A549 (cell line): ENCODE data around the gene SGO2. TPM values are rescaled to one million over a fixed set of nuclear protein-coding genes. Genes with fewer than 3 reads are reported as not detected.

Experiments
- ATAC-seq, 2 experiments: fragments of 200-7000 bp in 1 of 2; fragments of >200 bp in 1 of 2; cut with Nextera tagmentation in 1 of 2; cut with Tn5 transposase in 1 of 2; 3 replicates each; pipeline versions ENCODE4 v1.8.0 to v1.9.1; 2018 to 2020; ENCODE audit warnings: mild to moderate bottlenecking in 1 of 2, moderate library complexity in 1 of 2
- CTCF ChIA-PET: fragments of 300-600 bp; sonication (Branson Sonifier 250); formaldehyde crosslinking; extraction: SDS; loops from one replicate; lab custom pipeline; 2021; ENCODE audit warnings: antibody characterized with exemption, inconsistent platforms; lab: Yijun Ruan, JAX
- POLR2A ChIA-PET: fragments of 350-600 bp; formaldehyde crosslinking; extraction: SDS; loops from one replicate; lab custom pipeline; 2021; ENCODE audit warnings: antibody characterized with exemption, inconsistent platforms; lab: Yijun Ruan, JAX
- DNase-seq, 2 experiments: peaks; one replicate each; pipeline versions ENCODE4 v3.0.0 to v3.0.0-alpha.2; 2011 to 2016; ENCODE audit warnings: low read depth in 1 of 2, low spot score in 1 of 2
- FAIRE-seq: peaks from 2 replicates; lab custom pipeline; 2011; peaks lifted over from hg19 to GRCh38; lab: Jason Lieb, UNC
- H3K27ac ChIP-seq, 2 experiments: fragments of >200 bp; sonication (Bioruptor Twin); formaldehyde crosslinking; 3 replicates each; pipeline ENCODE4 v1.5.1; 2016 to 2017
- H3K4me1 ChIP-seq: fragments of >200 bp; sonication (Bioruptor Twin); formaldehyde crosslinking; 3 replicates; pipeline ENCODE4 v1.6.1; 2016
- H3K4me2 ChIP-seq: fragments of >200 bp; sonication (Bioruptor Twin); formaldehyde crosslinking; 3 replicates; pipeline ENCODE4 v1.6.1; 2016
- H3K4me3 ChIP-seq: fragments of >200 bp; sonication (Bioruptor Twin); formaldehyde crosslinking; 3 replicates; pipeline ENCODE4 v1.5.1; 2016
- H3K9me3 ChIP-seq: fragments of >200 bp; sonication (Bioruptor Twin); formaldehyde crosslinking; 3 replicates; pipeline ENCODE4 v1.6.1; 2016
- CBX2 ChIP-seq: fragments of 200-600 bp; sonication (generic); IDR thresholded peaks from 2 replicates; pipeline ENCODE4 v1.6.1; 2016; ENCODE audit warnings: low read depth, mild to moderate bottlenecking, borderline replicate concordance
- CBX8 ChIP-seq: fragments of 200-600 bp; sonication (generic); IDR thresholded peaks from 2 replicates; pipeline ENCODE4 v1.6.1; 2016
- CHD2 ChIP-seq: fragments of 150-350 bp; IDR thresholded peaks from 2 replicates; pipeline ENCODE4 v1.6.1; 2014; ENCODE audit warnings: low read length; ENCODE audit not compliant: partially characterized antibody
- GATA3 ChIP-seq: IDR thresholded peaks from 2 replicates; pipeline ENCODE4 v1.6.1; 2012; ENCODE audit warnings: borderline replicate concordance
- HOXB5 ChIP-seq: fragments of 250-450 bp; sonication (Bioruptor Pico); IDR thresholded peaks from 2 replicates; pipeline ENCODE4 v1.5.0; 2020; ENCODE audit warnings: mild to moderate bottlenecking, moderate library complexity
- KDM1A ChIP-seq: fragments of 200-600 bp; sonication (generic); IDR thresholded peaks from 2 replicates; pipeline ENCODE4 v1.6.1; 2016; ENCODE audit warnings: low read depth, mild to moderate bottlenecking
- MAFK ChIP-seq: fragments of 450-650 bp; IDR thresholded peaks from 2 replicates; pipeline ENCODE4 v1.6.1; 2014; ENCODE audit not compliant: partially characterized antibody
- MAZ ChIP-seq: fragments of 150-350 bp; IDR thresholded peaks from 2 replicates; pipeline ENCODE4 v1.6.1; 2014; ENCODE audit warnings: antibody characterized with exemption, low read depth, low read length, borderline replicate concordance
- NFE2L2 ChIP-seq: fragments of 150-350 bp; conservative IDR thresholded peaks from 2 replicates; pipeline ENCODE4 v1.6.1; 2014; ENCODE audit warnings: low read length
- PHF8 ChIP-seq: fragments of 200-600 bp; sonication (generic); IDR thresholded peaks from 2 replicates; pipeline ENCODE4 v1.6.1; 2016; ENCODE audit warnings: low read depth, mild to moderate bottlenecking, antibody characterized with exemption, moderate library complexity, borderline replicate concordance
- RFX5 ChIP-seq: fragments of 450-650 bp; IDR thresholded peaks from 2 replicates; pipeline ENCODE4 v1.7.1; 2014; ENCODE audit warnings: antibody characterized with exemption, mild to moderate bottlenecking, moderate library complexity
- SREBF2 ChIP-seq: fragments of 450-650 bp; IDR thresholded peaks from 2 replicates; pipeline ENCODE4 v1.6.1; 2014; ENCODE audit warnings: mild to moderate bottlenecking, moderate library complexity
- TFCP2L1 ChIP-seq: fragments of 250-450 bp; sonication (Bioruptor Pico); IDR thresholded peaks from 2 replicates; pipeline ENCODE4 v1.5.0; 2021; ENCODE audit warnings: mild to moderate bottlenecking
- ZNF302 ChIP-seq: fragments of 250-450 bp; sonication (Bioruptor Pico); IDR thresholded peaks from 2 replicates; pipeline ENCODE4 v1.9.0; 2021; ENCODE audit warnings: inconsistent platforms, mild to moderate bottlenecking, moderate library complexity
- WGBS: methylation state at CpG from one replicate; pipeline ENCODE4 v1.1.6; 2017; ENCODE audit errors: missing lambda C conversion rate; 5-methylcytosine and 5-hydroxymethylcytosine counted together
- polyA plus RNA-seq, 4 experiments: library from polyadenylated mRNA; depleted of rRNA in 3 of 4; stranded (reverse); fragments of >200 nt; fragmentation: RNase III in 1 of 4; extraction: RNeasy Plus Mini Kit Qiagen cat#74134 plus additional on column Dnase treatment in 1 of 4; gene quantifications; 2 replicates in 3 of 4; 3 replicates in 1 of 4; pipeline ENCODE4 v1.2.3, GENCODE V29; 2011 to 2017
- TF ChIP-seq, protein P1 (sequence below): fragments of 250-450 bp; sonication (Bioruptor Pico); IDR thresholded peaks from 2 replicates; pipeline ENCODE4 v1.5.0; 2021; ENCODE audit warnings: mild to moderate bottlenecking, moderate library complexity, borderline replicate concordance
- TF ChIP-seq, protein P2 (sequence below): fragments of 200-600 bp; sonication (generic); IDR thresholded peaks from 2 replicates; pipeline ENCODE4 v1.6.1; 2016; ENCODE audit warnings: antibody characterized with exemption, mild to moderate bottlenecking, moderate library complexity
- TF ChIP-seq, protein P3 (sequence below): fragments of >200 bp; sonication (Bioruptor Twin); formaldehyde crosslinking; IDR thresholded peaks from 2 replicates; pipeline ENCODE4 v1.6.1; 2016
- TF ChIP-seq, protein P4 (sequence below): IDR thresholded peaks from 2 replicates; pipeline ENCODE4 v1.6.1; 2012
- TF ChIP-seq, protein P5 (sequence below): fragments of 450-650 bp; IDR thresholded peaks from 2 replicates; pipeline ENCODE4 v1.6.1; 2014; ENCODE audit warnings: antibody characterized with exemption

Gene SGO2
- polyA plus RNA-seq, 2 of the 4 experiments (the other 2 are of a cell fraction): 14.4 to 26.2 TPM

DNA sequence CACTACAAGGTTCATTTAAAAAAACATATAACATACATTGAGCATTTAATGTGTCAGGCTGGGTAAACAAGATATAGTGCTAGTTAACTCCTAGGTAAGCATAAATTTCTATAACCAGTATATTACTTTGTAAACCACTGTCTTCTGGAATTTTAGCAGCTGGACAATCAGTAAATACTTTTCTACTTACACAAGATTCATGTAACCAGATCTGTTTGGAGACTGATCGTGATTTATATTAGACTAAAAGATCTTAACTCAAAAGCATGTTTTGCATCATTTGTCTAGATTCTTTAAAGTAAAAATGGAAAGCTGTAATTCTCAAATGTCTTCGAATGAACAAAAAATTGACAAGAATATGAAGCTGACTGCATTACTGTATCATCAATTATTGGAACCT is 941 bp upstream of the SGO2 start (continued):
- TF ChIP-seq CBX2 (no peak), ZNF302 (CRISPR knock-in tag) (no peak)
- TF ChIP-seq, protein P1, sequence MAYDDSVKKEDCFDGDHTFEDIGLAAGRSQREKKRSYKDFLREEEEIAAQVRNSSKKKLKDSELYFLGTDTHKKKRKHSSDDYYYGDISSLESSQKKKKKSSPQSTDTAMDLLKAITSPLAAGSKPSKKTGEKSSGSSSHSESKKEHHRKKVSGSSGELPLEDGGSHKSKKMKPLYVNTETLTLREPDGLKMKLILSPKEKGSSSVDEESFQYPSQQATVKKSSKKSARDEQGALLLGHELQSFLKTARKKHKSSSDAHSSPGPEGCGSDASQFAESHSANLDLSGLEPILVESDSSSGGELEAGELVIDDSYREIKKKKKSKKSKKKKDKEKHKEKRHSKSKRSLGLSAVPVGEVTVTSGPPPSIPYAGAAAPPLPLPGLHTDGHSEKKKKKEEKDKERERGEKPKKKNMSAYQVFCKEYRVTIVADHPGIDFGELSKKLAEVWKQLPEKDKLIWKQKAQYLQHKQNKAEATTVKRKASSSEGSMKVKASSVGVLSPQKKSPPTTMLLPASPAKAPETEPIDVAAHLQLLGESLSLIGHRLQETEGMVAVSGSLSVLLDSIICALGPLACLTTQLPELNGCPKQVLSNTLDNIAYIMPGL (CRISPR knock-in tag): no peak

DNA sequence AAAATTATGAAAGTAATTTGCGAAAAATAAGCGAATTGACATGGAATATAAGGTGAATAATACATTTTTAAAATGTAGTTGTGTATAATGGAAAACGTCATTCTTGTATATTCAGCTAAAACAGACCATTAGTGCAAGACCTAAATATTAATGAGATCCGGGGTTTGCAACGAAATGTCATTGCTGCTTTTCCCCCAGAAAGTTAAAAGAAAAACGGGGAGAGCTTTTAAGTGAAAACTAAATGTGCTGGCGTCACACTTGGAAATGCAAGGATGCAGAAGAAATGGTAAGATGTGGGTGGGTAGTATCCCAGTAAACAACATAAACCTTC is 491 bp upstream of the SGO2 start:
- no peak for FAIRE-seq
- WGBS: 4% methylated on average over 7 of the region's 7 CpGs

DNA sequence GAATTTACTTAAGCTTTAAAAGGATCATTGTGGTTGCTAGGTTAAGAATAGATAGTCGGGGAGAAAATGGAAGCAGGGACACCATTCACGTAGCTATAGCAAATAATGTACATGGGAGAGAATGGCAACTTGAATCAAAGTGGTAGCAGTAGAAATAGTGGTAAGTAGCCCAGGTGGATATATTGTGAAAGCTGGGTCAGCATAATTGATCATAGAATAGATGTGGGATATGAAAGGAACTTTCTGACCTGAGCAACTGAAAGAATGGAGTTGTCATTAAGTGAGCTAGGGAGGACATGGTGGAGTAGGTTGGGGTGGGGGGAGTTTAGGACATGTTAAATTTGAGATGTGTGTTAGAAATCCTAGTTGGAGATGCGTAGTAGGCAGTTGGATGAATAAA is 2.2 kb downstream of the SGO2 start:
- CTCF ChIA-PET: no interaction called here

More for the DNA sequence above, 491 bp upstream of the SGO2 start:
- Histone ChIP-seq H3K4me2 (peak overlapping the region; percentile 86), H3K4me3 (peak overlapping the region; percentile 64), H3K4me1 (peaks cover 16% of the 10 kb centered on the region; the same call in 2 of the 3 replicates), H3K27ac (peak overlapping the region; percentile 66 to 92), H3K9me3 (no peaks in the 10 kb centered on the region)
- TF ChIP-seq, protein P2, sequence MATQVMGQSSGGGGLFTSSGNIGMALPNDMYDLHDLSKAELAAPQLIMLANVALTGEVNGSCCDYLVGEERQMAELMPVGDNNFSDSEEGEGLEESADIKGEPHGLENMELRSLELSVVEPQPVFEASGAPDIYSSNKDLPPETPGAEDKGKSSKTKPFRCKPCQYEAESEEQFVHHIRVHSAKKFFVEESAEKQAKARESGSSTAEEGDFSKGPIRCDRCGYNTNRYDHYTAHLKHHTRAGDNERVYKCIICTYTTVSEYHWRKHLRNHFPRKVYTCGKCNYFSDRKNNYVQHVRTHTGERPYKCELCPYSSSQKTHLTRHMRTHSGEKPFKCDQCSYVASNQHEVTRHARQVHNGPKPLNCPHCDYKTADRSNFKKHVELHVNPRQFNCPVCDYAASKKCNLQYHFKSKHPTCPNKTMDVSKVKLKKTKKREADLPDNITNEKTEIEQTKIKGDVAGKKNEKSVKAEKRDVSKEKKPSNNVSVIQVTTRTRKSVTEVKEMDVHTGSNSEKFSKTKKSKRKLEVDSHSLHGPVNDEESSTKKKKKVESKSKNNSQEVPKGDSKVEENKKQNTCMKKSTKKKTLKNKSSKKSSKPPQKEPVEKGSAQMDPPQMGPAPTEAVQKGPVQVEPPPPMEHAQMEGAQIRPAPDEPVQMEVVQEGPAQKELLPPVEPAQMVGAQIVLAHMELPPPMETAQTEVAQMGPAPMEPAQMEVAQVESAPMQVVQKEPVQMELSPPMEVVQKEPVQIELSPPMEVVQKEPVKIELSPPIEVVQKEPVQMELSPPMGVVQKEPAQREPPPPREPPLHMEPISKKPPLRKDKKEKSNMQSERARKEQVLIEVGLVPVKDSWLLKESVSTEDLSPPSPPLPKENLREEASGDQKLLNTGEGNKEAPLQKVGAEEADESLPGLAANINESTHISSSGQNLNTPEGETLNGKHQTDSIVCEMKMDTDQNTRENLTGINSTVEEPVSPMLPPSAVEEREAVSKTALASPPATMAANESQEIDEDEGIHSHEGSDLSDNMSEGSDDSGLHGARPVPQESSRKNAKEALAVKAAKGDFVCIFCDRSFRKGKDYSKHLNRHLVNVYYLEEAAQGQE: no peak
- no peak for TF ChIP-seq GATA3
- no peak for TF ChIP-seq KDM1A
- TF ChIP-seq HOXB5 (CRISPR knock-in tag): no peak
- TF ChIP-seq CBX8: no peak
- TF ChIP-seq, protein P3, sequence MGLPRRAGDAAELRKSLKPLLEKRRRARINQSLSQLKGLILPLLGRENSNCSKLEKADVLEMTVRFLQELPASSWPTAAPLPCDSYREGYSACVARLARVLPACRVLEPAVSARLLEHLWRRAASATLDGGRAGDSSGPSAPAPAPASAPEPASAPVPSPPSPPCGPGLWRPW: no peak
- ATAC-seq (no peak; a peak in 1 of 6 replicates), DNase-seq (no peak)
- ChIA-PET CTCF (interaction anchor here (1.1 to 2.8 kb wide), 4 partner anchors 11 to 212 kb away, joined by 3 to 14 read pairs (median 10); partner anchors contain the start of gene KCTD18), POLR2A (no interaction called here)

DNA sequence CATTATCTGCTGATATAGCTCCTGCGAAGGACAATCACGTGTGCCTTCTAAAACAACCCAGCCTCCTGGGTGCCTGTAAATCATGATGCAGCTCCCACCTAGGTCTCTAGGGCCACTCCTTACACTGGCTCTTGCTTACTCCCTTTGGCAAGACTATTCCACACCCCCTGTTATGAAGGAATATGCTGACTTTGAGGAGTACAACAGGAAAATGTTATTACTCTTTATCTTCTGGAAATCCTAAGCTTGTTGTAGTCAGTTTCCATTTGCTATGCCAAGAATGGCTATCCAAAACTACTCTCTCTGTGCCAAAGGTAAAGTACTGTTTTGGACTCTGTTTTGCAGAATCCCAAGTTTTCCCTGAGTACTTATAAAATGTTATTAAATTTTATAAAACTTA is 7.7 kb downstream of the SGO2 start:
- Histone ChIP-seq H3K4me1 (no peaks in the 10 kb centered on the region), H3K4me2 (no peak overlapping the region), H3K27ac (no peak overlapping the region), H3K9me3 (no peaks in the 10 kb centered on the region), H3K4me3 (no peak overlapping the region)
- WGBS: 92% methylated on average over 2 of the region's 2 CpGs
- ChIA-PET CTCF (interaction anchor here (0.7 to 1.0 kb wide), 2 partner anchors 50 to 560 kb away, joined by 3 read pairs; no protein-coding TSS in a partner anchor), POLR2A (no interaction called here)
- TF ChIP-seq MAZ (no peak), SREBF2 (no peak), CBX2 (no peak), RFX5 (no peak), CHD2 (no peak), NFE2L2 (no peak), TFCP2L1 (CRISPR knock-in tag) (no peak)
- TF ChIP-seq, protein P4, sequence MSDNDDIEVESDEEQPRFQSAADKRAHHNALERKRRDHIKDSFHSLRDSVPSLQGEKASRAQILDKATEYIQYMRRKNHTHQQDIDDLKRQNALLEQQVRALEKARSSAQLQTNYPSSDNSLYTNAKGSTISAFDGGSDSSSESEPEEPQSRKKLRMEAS: no peak
- no peak for ATAC-seq
- FAIRE-seq: no peak
- no peak for DNase-seq

More for the DNA sequence above, 2.2 kb downstream of the SGO2 start:
- WGBS: 90% methylated on average over 3 of the region's 3 CpGs
- H3K4me2 ChIP-seq: peak overlapping the region; percentile 8; the same call in 1 of the 3 replicates
- no peaks in the 10 kb centered on the region for H3K9me3 ChIP-seq
- TF ChIP-seq, protein P5, sequence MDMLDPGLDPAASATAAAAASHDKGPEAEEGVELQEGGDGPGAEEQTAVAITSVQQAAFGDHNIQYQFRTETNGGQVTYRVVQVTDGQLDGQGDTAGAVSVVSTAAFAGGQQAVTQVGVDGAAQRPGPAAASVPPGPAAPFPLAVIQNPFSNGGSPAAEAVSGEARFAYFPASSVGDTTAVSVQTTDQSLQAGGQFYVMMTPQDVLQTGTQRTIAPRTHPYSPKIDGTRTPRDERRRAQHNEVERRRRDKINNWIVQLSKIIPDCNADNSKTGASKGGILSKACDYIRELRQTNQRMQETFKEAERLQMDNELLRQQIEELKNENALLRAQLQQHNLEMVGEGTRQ: no peak
- TF ChIP-seq KDM1A (no peak), PHF8 (no peak), MAZ (no peak), MAFK (peak; percentile 49)
- TF ChIP-seq, protein P4: no peak
- FAIRE-seq (no peak), ATAC-seq (no peak), DNase-seq (no peak)
- peaks cover 16% of the 10 kb centered on the region; the same call in 2 of the 3 replicates for H3K4me1 ChIP-seq
- no peak overlapping the region for H3K4me3 ChIP-seq
- no peak overlapping the region for H3K27ac ChIP-seq
- POLR2A ChIA-PET: no interaction called here
